Chondrocyte (in vitro differentiated cells): Measurements from ENCODE around the gene OPRL1. TPM values are rescaled to one million over a fixed set of nuclear protein-coding genes. Genes with fewer than 3 reads are reported as not detected.
A peak's percentile ranks its signal among the peaks of the same experiment; 100 is the strongest.

Experiments
- DNase-seq: peaks from one replicate; pipeline ENCODE4 v3.0.0; 2021; ENCODE audit warnings: mixed read lengths, low spot score
- H3K27ac Mint-ChIP-seq: one replicate; pipeline ENCODE4 v1.8.0; 2021; ENCODE audit warnings: mild to moderate bottlenecking, moderate library complexity, mixed read lengths; ENCODE audit not compliant: unreplicated experiment
- H3K27me3 Mint-ChIP-seq: 2 replicates; pipeline ENCODE4 v1.8.0; 2021; ENCODE audit warnings: low read depth, mixed read lengths
- H3K36me3 Mint-ChIP-seq: 2 replicates; pipeline ENCODE4 v1.8.0; 2021; ENCODE audit warnings: low read depth, mixed read lengths
- H3K4me1 Mint-ChIP-seq: 2 replicates; pipeline ENCODE4 v1.8.0; 2021; ENCODE audit warnings: low read depth, mild to moderate bottlenecking, mixed read lengths
- H3K4me3 Mint-ChIP-seq: one replicate; pipeline ENCODE4 v1.8.0; 2021; ENCODE audit warnings: mild to moderate bottlenecking, moderate library complexity, mixed read lengths; ENCODE audit not compliant: unreplicated experiment
- H3K9me3 Mint-ChIP-seq: 2 replicates; pipeline ENCODE4 v1.8.0; 2021; ENCODE audit warnings: low read depth, mixed read lengths
- total RNA-seq: library from RNA; stranded (reverse); gene quantifications from 3 replicates; pipeline ENCODE4 v1.2.1, GENCODE V29; 2021
- TF ChIP-seq, protein P1 (sequence below): fragments of 200-600 bp; sonication (generic); IDR thresholded peaks from 2 replicates; pipeline ENCODE4 v1.5.0; 2021; ENCODE audit warnings: antibody characterized with exemption, mild to moderate bottlenecking, moderate library complexity

Gene OPRL1
- total RNA-seq, 1 donor from 2014 or later = 3.2 TPM

DNA sequence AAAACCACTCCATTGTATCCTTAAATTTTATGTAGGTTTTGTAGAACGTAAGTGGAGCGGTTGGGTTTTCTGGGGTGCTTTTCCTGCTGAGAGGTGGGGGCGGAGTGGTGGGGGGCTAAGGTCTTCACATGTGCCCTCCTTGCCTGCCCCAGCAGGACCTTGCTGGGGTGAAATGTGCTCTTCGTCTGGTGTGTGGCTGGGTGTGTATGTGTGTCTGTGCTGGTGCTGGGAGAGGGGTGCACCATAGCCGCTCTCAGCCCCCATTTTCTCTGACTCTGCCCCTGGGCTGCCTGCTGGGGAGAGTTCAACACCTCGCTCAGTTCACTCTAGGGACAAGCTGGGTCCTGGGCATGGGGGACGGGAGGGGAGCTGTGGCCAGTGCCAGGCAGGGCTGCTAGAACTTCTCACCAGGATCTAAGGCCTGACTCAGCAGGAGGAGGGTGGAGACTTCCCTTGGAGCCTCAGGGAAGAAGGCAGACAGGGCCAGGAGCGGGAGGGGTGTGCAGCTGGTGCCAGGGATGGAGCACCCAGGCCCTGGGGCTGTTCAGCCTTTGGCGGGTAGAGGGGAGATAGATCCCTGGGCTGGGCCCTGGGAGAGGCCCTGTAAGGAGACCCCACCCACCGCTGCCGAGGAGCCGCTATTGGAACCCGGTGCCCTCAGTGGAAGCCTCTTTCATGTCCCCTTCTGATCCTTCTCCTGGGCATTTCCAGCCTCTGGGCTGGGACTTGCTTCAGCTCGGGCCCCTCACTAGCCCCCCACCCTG, 35.2 kb upstream of the OPRL1 start:
- H3K27ac Mint-ChIP-seq = peak overlapping the region; percentile 63
- H3K27me3 Mint-ChIP-seq = peaks cover 5% of the 10 kb centered on the region
- no peaks in the 10 kb centered on the region for H3K36me3 Mint-ChIP-seq
- peaks cover 26% of the 10 kb centered on the region for H3K4me1 Mint-ChIP-seq
- H3K4me3 Mint-ChIP-seq = no peak overlapping the region
- no peaks in the 10 kb centered on the region for H3K9me3 Mint-ChIP-seq
- DNase-seq = no peak
- TF ChIP-seq, protein P1, sequence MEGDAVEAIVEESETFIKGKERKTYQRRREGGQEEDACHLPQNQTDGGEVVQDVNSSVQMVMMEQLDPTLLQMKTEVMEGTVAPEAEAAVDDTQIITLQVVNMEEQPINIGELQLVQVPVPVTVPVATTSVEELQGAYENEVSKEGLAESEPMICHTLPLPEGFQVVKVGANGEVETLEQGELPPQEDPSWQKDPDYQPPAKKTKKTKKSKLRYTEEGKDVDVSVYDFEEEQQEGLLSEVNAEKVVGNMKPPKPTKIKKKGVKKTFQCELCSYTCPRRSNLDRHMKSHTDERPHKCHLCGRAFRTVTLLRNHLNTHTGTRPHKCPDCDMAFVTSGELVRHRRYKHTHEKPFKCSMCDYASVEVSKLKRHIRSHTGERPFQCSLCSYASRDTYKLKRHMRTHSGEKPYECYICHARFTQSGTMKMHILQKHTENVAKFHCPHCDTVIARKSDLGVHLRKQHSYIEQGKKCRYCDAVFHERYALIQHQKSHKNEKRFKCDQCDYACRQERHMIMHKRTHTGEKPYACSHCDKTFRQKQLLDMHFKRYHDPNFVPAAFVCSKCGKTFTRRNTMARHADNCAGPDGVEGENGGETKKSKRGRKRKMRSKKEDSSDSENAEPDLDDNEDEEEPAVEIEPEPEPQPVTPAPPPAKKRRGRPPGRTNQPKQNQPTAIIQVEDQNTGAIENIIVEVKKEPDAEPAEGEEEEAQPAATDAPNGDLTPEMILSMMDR = no peak

DNA sequence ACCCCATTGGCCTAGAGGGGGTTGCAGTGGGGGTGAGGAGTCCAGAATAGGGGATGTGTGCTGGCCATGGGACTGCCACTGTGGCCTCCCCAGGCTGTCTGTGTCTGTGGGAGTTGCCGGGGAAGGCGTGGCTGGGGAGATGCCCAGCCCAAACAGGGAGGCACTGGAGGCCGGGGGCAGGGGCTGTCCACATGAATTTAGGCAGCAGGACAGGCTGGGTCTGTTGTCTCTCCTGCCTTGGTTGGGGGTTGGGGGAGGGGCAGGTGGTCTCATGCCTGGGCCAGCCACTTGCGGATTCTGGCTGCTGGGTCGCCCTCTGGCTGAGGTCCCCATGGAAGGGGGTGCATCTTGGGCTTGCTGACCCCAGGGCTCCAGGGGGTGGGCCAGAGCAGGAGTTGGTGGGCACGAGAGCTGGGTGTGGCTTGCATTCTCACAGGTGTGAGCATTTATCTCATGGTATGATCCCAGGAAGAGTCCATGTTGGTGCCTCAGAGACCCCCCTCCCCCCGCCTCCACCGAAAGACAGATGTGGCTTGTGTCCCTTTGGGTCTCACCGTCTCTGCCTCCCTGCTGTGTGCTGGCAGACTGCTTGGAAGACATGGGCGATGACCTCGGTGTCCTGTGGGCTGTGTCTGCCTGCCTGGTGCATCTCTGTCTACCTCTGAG, 34.4 kb upstream of the OPRL1 start:
- no peak overlapping the region for H3K4me3 Mint-ChIP-seq
- peaks cover 25% of the 10 kb centered on the region for H3K4me1 Mint-ChIP-seq
- no peaks in the 10 kb centered on the region for H3K36me3 Mint-ChIP-seq
- TF ChIP-seq, protein P1 = no peak
- no peaks in the 10 kb centered on the region for H3K9me3 Mint-ChIP-seq
- DNase-seq = no peak
- no peak overlapping the region for H3K27ac Mint-ChIP-seq
- peaks cover 3% of the 10 kb centered on the region for H3K27me3 Mint-ChIP-seq

DNA sequence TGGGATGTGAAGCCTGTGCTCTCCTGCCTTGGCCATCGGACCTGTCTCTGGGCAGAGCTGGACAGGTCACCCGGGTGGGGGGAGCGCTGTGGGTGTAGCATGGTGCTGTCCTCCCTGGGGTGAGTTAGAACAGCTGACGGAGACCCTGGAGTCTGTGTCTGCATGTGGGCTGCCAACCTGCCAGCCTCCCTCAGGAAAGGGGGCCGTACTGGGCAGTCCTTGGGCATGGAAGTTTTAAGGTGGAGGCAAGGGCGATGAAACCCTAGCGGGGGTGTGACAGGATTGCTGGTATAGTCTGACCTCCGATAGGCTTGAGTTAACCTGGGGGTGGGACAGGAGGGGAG, 32.9 kb upstream of the OPRL1 start:
- TF ChIP-seq, protein P1 = no peak
- peaks cover 25% of the 10 kb centered on the region for H3K4me1 Mint-ChIP-seq
- DNase-seq = no peak
- H3K27ac Mint-ChIP-seq = no peak overlapping the region
- H3K9me3 Mint-ChIP-seq = no peaks in the 10 kb centered on the region
- H3K27me3 Mint-ChIP-seq = peaks cover 1% of the 10 kb centered on the region
- no peaks in the 10 kb centered on the region for H3K36me3 Mint-ChIP-seq
- no peak overlapping the region for H3K4me3 Mint-ChIP-seq

DNA sequence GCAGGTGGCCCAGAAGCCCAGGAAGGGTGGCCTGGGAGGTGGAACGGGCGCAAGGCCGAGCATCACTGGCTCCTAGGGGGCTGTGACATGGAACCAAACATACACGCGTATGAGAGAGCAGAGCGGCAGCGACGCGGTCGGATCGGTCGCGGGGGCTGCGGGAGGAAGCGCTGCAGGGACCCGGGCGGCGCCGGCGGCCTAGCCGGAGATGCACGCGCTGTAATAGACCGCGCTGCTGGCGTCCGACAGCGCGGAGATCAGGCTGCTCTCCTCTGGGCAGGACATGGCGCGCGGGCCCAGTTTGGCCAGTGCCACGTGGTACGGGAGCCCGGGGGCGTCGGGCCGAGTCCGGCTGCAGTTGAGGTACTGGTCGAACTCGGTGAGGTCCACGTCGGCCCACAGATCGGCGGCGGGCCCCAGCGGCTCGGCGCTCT, 31.9 kb upstream of the OPRL1 start:
- no peaks in the 10 kb centered on the region for H3K36me3 Mint-ChIP-seq

DNA sequence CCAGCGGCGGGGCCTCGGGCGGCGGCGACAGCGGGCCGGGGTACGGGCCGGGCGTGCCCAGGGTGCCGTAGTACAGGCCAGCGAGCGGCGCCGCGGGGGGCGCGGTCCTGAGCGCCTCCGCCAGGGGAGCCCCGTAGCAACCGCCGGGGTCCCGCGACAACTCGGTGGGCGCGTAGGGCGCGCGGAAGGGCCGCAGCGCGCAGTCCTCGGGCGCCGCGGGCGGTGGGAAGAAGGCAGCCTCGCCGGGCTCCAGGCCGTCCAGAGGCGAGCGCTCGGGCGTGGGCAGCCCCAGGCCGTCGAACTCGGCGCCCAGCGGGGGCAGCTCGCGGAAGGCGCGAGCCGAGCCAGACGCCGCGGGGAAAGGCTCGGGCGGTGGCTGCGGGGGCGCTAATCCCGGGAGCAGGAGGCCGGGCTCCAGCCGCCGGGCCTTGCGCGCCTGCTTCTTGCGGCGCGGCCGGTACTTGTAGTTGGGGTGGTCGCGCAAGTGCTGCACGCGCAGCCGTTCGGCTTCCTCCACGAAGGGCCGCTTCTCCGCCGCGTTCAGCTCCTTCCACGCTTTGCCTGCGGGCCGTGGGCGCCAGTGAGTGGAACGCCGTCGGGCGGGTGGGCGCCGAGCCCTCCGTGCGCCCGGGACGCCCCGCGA, 31.4 kb upstream of the OPRL1 start:
- TF ChIP-seq, protein P1 = no peak
- peaks cover 27% of the 10 kb centered on the region for H3K4me1 Mint-ChIP-seq
- H3K9me3 Mint-ChIP-seq = no peaks in the 10 kb centered on the region
- H3K4me3 Mint-ChIP-seq = no peak overlapping the region
- H3K36me3 Mint-ChIP-seq = no peaks in the 10 kb centered on the region
- H3K27me3 Mint-ChIP-seq = peaks cover 1% of the 10 kb centered on the region
- no peak overlapping the region for H3K27ac Mint-ChIP-seq
- no peak for DNase-seq

More for the DNA sequence above, 31.9 kb upstream of the OPRL1 start:
- no peak for DNase-seq
- Mint-ChIP-seq H3K27ac (no peak overlapping the region), H3K9me3 (no peaks in the 10 kb centered on the region), H3K4me3 (peak overlapping the region; percentile 45), H3K4me1 (peaks cover 25% of the 10 kb centered on the region), H3K27me3 (peaks cover 1% of the 10 kb centered on the region)
- TF ChIP-seq, protein P1 = no peak
